Measurements from ENCODE around the gene MCU.
A peak's percentile ranks its signal among the peaks of the same experiment; 100 is the strongest.
"Not testable (repeated sequence)": the region's sequence is repeated elsewhere in the genome, so short reads cannot be mapped to it uniquely, and the experiment has no call there.

Gene MCU

DNA sequence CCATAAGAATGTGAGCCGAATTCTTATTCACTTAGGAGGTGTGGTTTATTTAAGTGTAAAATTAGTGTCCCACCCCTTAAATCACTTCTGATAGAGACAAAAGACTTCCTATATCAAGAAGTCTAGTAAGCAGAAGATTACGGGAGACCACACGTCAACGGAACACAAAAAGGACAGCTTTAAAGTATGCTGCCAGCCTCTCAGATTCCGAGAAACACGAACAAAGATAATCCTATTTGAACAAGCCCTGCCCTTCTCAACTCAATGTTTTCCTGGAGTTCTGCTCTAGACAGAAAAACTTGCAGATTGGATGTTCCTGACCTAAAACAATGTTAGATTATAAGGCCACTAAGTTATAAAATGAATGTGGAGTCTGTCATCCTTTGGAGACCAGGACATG is 4.9 kb upstream of the MCU start:
- DNase-seq: no peak

DNA sequence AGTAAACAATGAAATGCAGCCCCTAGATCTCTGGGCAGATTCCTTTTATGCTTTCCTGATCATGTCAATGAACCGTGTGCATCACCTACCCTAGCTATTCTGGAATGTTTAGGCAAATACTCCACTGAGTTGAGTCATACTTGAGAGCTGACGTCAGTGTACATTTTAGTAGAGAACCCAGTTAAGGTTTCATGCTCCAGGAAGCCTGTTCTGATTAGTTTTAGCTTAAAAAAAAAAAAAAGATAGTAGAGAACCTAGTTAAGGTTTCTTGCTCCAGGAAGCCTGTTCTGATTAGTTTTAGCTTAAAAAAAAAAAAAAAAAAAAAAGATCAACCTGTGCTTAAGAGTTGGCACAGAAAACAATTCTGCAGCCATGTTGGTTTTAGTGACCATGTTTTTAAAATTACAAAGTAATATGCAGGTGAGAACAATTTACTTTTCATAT is 3.7 kb upstream of the MCU start:
- DNase-seq: no peak

GRCh38 chr10:72689660-72690059 is 2.3 kb upstream of the MCU start:
- DNase-seq: no peak

- peak; percentile 54 for DNase-seq
Observed at GRCh38 chr10:72690071-72690755, 1.7 kb upstream of the MCU start.

- DNase-seq: no peak
Observed at GRCh38 chr10:72691470-72691862, 477 bp upstream of the MCU start.

GRCh38 chr10:72692744-72692993 is 726 bp downstream of the MCU start:
- no peak for DNase-seq

- DNase-seq: no peak
Observed at GRCh38 chr10:72692994-72693781, 1.2 kb downstream of the MCU start.

DNA sequence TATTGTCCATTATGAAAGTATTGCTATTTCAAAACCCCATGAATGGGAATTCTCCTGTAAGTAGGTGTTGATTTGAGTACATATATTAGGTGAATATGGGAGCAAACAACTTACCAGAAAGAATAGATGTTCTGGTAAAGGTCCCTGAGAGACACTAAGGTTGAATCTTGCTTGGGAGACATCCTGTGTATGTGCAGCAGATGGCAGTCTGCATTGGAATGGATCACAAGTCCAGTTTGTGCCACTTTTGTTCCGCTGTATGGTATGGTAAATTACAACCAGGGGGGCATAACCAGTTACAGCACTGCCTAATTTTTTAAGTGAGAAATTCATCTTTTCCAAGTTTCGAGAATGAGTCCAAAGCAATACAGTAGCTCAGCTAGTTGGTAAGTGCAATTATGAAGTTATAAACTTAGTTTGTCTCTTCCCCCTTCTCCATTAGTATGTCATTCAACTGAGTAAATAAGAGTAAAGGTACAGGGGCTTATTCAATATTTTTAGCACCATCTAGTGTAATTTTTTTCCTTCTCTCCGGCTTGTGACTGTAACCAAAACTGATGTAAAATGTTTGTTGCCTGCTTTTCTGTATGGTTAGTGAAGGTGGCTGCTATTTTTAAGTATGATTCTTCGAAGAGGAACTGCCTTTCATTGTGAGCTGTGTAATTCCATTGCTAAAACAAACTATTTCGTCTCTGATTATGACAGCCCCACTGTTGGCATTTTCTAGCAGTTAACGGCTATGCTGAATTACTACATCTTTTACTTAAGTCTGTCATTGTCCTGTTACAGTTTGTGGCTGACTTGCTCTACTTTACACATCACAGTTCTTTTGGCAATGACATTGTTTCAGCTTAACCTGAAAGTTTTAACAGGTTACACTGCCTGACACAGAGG is 2.8 kb downstream of the MCU start:
- no peak for DNase-seq

DNA sequence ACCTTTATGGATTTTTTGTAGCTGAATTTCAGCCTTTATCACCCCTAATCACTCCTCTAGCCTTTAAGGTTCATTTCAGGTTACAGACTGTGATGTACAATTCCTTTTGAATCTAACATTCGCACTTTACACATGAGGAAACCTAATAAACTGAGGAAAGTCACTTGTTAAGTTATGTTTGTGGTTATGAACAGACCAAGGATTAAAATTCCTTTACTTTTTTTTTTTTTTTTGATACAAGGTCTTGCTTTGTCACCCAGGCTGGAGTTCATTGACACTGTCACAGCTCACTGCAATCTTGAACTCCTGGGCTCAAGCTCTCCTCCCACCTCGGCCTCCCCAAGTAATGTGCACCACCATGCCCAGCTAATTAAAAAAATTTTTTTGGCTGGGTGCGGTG is 3.6 kb downstream of the MCU start:
- no peak for DNase-seq

DNA sequence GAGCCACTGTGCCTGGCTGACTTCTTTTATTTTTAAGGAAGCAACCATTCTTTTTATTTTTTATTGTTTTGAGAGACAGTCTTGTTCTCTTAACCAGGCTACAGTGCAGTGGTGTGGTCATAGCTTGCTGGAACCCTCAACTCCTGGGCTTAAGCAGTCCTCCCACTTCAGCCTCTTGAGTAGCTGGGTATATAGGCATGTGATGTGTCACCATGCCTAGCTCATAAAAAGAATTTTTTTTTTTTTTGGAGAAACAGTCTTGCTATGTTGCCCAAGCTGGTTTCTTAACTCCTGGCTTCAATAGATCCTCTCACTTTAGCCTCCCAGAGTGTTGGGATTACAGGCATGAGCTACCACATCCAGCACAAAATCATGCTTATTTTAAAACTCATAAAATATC is 5.8 kb downstream of the MCU start:
- DNase-seq: no peak

GRCh38 chr10:72702465-72702864 is 10.5 kb downstream of the MCU start:
- not testable (repeated sequence) for DNase-seq

DNA sequence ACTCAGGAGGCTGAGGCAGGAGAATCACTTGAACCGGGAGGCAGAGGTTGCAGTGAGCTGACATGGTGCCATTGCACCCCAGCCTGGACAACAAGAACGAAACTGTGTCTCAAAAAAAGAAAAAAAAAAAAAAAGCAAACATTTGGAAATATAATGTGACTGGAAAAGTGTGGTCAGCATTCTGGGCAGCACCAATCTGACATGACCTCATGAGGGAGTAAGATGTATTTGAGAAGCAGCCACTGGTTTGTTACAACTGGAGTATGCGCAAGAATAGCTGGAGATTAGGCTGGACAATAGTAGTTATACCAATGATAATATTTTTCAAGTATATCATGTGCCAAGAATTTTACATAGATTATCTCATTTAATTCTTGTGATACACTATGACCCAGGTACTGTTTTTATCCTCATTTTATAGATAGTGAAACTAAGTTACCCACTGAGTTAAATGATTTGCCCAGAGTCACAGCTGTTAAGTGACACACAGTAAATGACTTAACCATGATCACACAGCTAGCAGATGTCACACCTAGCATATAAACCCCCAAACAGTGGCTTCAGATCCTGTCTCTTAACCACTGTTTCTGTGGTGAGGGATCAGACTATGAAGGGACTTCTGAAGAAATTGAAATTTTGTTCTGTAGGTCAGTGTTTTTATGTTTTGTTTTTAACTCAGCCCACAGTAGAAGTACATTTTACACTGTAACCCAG is 11.1 kb downstream of the MCU start:
- DNase-seq: no peak

GRCh38 chr10:72704117-72704516 is 12.2 kb downstream of the MCU start:
- DNase-seq: no peak

DNA sequence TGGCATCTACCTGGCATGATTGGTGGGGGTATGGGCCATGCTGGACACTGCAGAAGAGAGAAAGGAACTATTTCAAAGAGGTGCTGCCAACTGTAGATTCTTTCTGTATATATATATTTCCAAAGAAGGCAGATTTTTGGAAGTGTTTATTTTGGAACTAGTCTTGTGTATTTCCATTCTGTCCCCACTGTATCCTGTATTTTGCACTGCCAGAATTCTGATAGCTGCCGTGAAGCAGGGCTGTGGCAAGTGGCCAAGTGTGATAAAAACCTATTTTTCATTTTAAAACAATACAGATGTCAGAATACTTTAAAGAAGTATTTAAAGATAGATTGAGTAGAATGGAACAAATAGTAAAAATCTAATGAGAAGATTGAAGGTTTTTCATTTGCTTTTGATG is 17.1 kb downstream of the MCU start:
- DNase-seq: peak; percentile 47

DNA sequence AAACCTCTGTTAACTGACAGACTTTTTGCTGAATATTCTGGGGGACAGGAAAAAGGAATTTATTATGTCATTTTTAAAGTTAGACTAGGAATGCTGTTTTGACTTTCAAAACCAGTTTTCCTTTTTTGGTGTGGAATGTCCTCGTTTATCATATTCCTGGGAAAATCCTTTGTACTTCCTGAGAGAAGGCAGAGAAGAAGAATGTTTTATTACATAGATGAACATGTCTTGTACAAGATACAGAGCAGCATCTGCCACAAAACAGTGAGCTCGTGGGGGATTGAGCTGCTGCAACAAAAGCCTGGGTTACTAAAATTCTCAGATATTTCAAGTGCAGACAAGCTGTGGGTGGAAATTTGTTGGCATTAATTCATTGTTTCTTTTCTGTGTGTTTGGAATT is 20.2 kb downstream of the MCU start:
- DNase-seq: no peak

GRCh38 chr10:72719941-72720592 is 28.1 kb downstream of the MCU start:
- no peak for DNase-seq

DNA sequence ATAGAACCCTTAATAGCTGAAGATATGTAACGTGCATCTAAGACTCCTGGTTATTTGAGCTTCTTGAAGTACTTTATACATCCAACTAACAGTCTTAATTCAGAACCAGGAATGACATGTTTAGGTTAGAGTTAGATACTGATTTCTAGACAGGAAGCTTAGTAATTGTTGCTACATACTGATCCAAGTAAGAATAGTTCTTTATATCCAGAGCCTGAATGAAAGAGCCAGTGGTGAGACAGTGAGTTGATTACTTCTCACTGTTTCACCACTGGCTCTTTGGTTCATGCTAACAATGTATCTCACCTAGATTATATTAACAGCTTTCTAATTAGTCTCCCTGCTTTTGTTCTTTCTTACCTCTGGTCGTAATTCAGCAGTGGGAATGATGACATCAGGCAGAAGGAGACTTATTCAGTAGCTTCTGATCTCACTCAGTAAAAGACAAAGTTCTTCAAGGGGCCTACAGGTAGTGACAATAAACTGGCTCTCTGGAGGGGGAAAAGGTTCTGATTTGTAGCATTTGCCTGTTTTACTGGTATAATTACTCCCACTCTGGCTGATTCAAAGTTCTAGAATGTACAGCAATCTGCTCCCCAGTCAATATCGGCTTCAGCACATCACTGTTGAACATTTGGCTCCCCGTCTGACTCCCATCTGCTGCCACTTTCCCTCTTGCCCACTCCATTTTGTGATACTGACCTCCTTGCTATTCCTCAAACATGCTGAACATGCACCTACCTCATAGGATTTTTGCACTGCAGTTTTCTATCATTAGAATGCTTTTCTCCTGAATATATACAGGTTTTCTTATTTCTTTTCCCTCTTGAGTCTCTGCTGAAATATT is 29.1 kb downstream of the MCU start:
- DNase-seq: no peak

- no peak for DNase-seq
Observed at GRCh38 chr10:72727130-72727529, 35.2 kb downstream of the MCU start.

DNA sequence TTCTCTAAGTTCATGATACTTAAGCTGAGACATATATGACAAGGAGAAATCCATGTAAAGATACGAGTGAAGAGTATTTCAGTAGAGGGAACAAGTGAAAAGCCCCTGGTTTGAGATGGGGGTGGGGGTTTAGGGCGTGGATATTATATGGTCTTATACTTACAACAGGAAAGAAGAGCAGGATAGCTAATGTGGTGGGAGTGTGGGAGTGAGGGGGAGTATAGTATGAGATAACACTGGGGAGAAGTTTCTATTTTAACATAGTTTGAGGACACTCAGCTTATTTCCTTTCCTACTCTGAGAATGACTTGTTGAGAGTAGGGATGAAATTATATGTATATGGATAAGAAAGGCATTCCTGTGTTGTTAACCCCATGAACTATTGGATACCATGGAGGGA is 36.5 kb downstream of the MCU start:
- no peak for DNase-seq

- no peak for DNase-seq
Observed at GRCh38 chr10:72729528-72729927, 37.6 kb downstream of the MCU start.

- no peak for DNase-seq
Observed at GRCh38 chr10:72730479-72730878, 38.5 kb downstream of the MCU start.
